Body of pancreas (tissue), 4 donors: ENCODE data around the gene CDC42EP3. TPM values are rescaled to one million over a fixed set of nuclear protein-coding genes. Genes with fewer than 3 reads are reported as not detected.

ENCODE experiments used
- ATAC-seq: fragments of 150-250 bp; one replicate; pipeline ENCODE4 v1.9.1; 2016
- DNase-seq, 4 donors: peaks; one replicate each; pipeline ENCODE4 v3.0.0-alpha.2; 2019
- H3K27ac ChIP-seq, 4 donors: fragments of 200-600 bp; sonication (generic); 1 replicate in 3 of 4; 2 replicates in 1 of 4; pipeline versions ENCODE4 v1.5.1 to v1.6.1; 2016 to 2019; ENCODE audit warnings: mild to moderate bottlenecking in 1 of 4, mixed read lengths in 1 of 4, moderate library complexity in 1 of 4
- H3K27me3 ChIP-seq, 2 donors: fragments of 200-600 bp; sonication (generic); one replicate each; pipeline ENCODE4 v1.6.0; 2016; ENCODE audit warnings: mild to moderate bottlenecking in 1 of 2
- H3K36me3 ChIP-seq, 2 donors: fragments of 200-600 bp; sonication (generic); replicated peaks in 1 of 2; 2 replicates each; pipeline ENCODE4 v1.5.1; 2016; ENCODE audit warnings: low read depth in 2 of 2; ENCODE audit not compliant: insufficient read depth in 1 of 2
- H3K4me1 ChIP-seq: fragments of 200-600 bp; sonication (generic); one replicate; pipeline ENCODE4 v1.6.0; 2016
- H3K4me3 ChIP-seq, 2 donors: fragments of 200-600 bp; sonication (generic); 1 replicate in 1 of 2; 2 replicates in 1 of 2; pipeline ENCODE4 v1.5.1; 2016 to 2019
- H3K9me3 ChIP-seq, 3 donors: fragments of 200-600 bp; sonication (generic); 1 replicate in 2 of 3; 2 replicates in 1 of 3; pipeline ENCODE4 v1.5.1; 2016
- CTCF ChIP-seq, 7 experiments: fragments of 450-650 bp in 4 of 7; fragments of 200-600 bp in 3 of 7; sonication (generic) in 3 of 7; IDR thresholded peaks; one replicate each; pipeline ENCODE4 v1.5.1; 2016 to 2019; ENCODE audit warnings: antibody characterized with exemption in 7 of 7
- POLR2A ChIP-seq, 3 donors: fragments of 450-650 bp; IDR thresholded peaks; one replicate each; pipeline ENCODE4 v1.6.1; 2016; ENCODE audit warnings: antibody characterized with exemption in 3 of 3, mild to moderate bottlenecking in 2 of 3
- WGBS, 2 donors: methylation state at CpG; one replicate each; pipeline ENCODE4 v1.1.5; 2017; 5-methylcytosine and 5-hydroxymethylcytosine counted together
- intact Hi-C: fragments of 100-400 bp; cut with DNase I; formaldehyde crosslinking; loops from one replicate; pipeline ENCODE4 v1.15.1; 2023
- total RNA-seq, 2 donors: library from RNA; depleted of rRNA; stranded (reverse); fragments of >200 nt; gene quantifications; one replicate each; pipeline ENCODE4 v1.1.0, GENCODE V29; 2016

CDC42EP3 gene
- total RNA-seq, 2 donors from 2014 or later: 5.3 to 7.8 TPM

- ATAC-seq: no peak
- WGBS, 2 donors: 88 to 100% methylated on average over 1 of the region's 1 CpG
- intact Hi-C loops: no loop called here
These were observed 36.0 kb upstream of the CDC42EP3 start for GRCh38 chr2:37707393-37707792.

GRCh38 chr2:37706334-37707183, 35.1 kb upstream of the CDC42EP3 start:
- Histone ChIP-seq H3K36me3 (no peaks in the 10 kb centered on the region), H3K27ac (no peak overlapping the region), H3K4me3 (no peak overlapping the region), H3K27me3 (no peaks in the 10 kb centered on the region), H3K4me1 (no peaks in the 10 kb centered on the region), H3K9me3 (no peaks in the 10 kb centered on the region)
- ATAC-seq (no peak), DNase-seq (no peak)
- TF ChIP-seq POLR2A (IDR thresholded peaks at IDR 0.05): no peak
- TF ChIP-seq CTCF (IDR thresholded peaks at IDR 0.05): no peak
- WGBS, 2 donors: 61 to 64% methylated on average over 4 of the region's 4 CpGs
- intact Hi-C loops: no loop called here

More at GRCh38 chr2:37707393-37707792, 36.0 kb upstream of the CDC42EP3 start:
- DNase-seq: no peak
- H3K9me3 ChIP-seq: no peaks in the 10 kb centered on the region
- no peaks in the 10 kb centered on the region for H3K27me3 ChIP-seq
- no peaks in the 10 kb centered on the region for H3K36me3 ChIP-seq
- TF ChIP-seq CTCF (IDR thresholded peaks at IDR 0.05) (no peak), POLR2A (IDR thresholded peaks at IDR 0.05) (no peak)
- no peak overlapping the region for H3K27ac ChIP-seq
- H3K4me1 ChIP-seq: no peaks in the 10 kb centered on the region
- H3K4me3 ChIP-seq: no peak overlapping the region

DNA sequence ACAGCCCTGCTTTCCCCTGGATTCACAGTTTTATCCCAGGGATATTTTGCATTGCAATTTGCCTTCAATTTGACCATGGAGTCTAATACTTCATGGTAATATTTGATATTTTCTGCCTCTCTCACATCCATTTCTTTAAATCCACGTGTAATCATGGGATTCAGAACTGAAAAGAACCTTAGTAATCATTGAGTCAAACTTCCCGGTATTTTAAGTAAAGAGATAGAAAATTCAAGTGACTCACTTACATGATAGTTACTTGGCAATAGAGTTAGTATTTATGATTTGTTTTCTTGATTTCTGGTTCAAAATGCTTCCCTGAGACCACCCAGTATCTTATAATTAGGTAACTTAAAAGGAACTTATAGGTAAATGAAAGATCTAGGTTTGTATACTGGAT, 33.7 kb upstream of the CDC42EP3 start:
- no peak overlapping the region for H3K4me3 ChIP-seq
- no peaks in the 10 kb centered on the region for H3K4me1 ChIP-seq
- H3K36me3 ChIP-seq: no peaks in the 10 kb centered on the region
- H3K27me3 ChIP-seq: no peaks in the 10 kb centered on the region
- WGBS, 2 donors: 79 to 81% methylated on average over 2 of the region's 2 CpGs
- DNase-seq (no peak), ATAC-seq (no peak)
- intact Hi-C loops: no loop called here
- no peaks in the 10 kb centered on the region for H3K9me3 ChIP-seq
- no peak for TF ChIP-seq POLR2A (IDR thresholded peaks at IDR 0.05)
- TF ChIP-seq CTCF (IDR thresholded peaks at IDR 0.05): no peak
- H3K27ac ChIP-seq: no peak overlapping the region

GRCh38 chr2:37698931-37699481, 27.6 kb upstream of the CDC42EP3 start:
- Histone ChIP-seq H3K36me3 (no peaks in the 10 kb centered on the region), H3K27me3 (no peaks in the 10 kb centered on the region), H3K27ac (no peak overlapping the region), H3K4me1 (no peaks in the 10 kb centered on the region), H3K9me3 (no peaks in the 10 kb centered on the region), H3K4me3 (no peak overlapping the region)
- intact Hi-C loops: no loop called here
- DNase-seq (no peak), ATAC-seq (no peak)
- TF ChIP-seq POLR2A (IDR thresholded peaks at IDR 0.05): no peak
- WGBS, 2 donors: 92 to 94% methylated on average over 2 of the region's 2 CpGs

- ATAC-seq (no peak), DNase-seq (no peak)
- H3K9me3 ChIP-seq: no peaks in the 10 kb centered on the region
- no peaks in the 10 kb centered on the region for H3K4me1 ChIP-seq
- 87 to 88% methylated on average over 4 of the region's 4 CpGs for WGBS, 2 donors
- H3K36me3 ChIP-seq: no peaks in the 10 kb centered on the region
- H3K27me3 ChIP-seq: no peaks in the 10 kb centered on the region
- H3K4me3 ChIP-seq: no peak overlapping the region
- TF ChIP-seq CTCF (IDR thresholded peaks at IDR 0.05) (no peak), POLR2A (IDR thresholded peaks at IDR 0.05) (no peak)
- intact Hi-C loops: no loop called here
- no peak overlapping the region for H3K27ac ChIP-seq
These were observed 23.9 kb upstream of the CDC42EP3 start for GRCh38 chr2:37695336-37695735.
